Fibroblast of the aortic adventitia (primary cell): ENCODE data around the gene AKT3. TPM values are rescaled to one million over a fixed set of nuclear protein-coding genes. Genes with fewer than 3 reads are reported as not detected.

Source experiments
- DNase-seq: peaks from one replicate; pipeline ENCODE4 v3.0.0-alpha.2; 2010; ENCODE audit warnings: low read depth
- H3K4me3 ChIP-seq: 2 replicates; pipeline ENCODE4 v1.5.1; 2011; ENCODE audit warnings: low read depth, mild to moderate bottlenecking, control low read depth, low read length, moderate library complexity
- CTCF ChIP-seq: IDR thresholded peaks from 2 replicates; pipeline ENCODE4 v1.5.1; 2011; ENCODE audit warnings: mild to moderate bottlenecking, low read length, control low read depth, inconsistent platforms; ENCODE audit not compliant: insufficient read depth
- total RNA-seq: library from RNA; depleted of rRNA; stranded (reverse); fragments of >200 nt; gene quantifications from 2 replicates; pipeline ENCODE4 v1.2.3, GENCODE V29; 2012; ENCODE audit warnings: low replicate concordance

Gene AKT3
- total RNA-seq, 1 donor: 36.6 TPM

GRCh38 chr1:243580984-243581383 is 269.1 kb downstream of the AKT3 start:
- no peak for DNase-seq
- no peak overlapping the region for H3K4me3 ChIP-seq
- TF ChIP-seq CTCF: no peak

- TF ChIP-seq CTCF: no peak
- H3K4me3 ChIP-seq: no peak overlapping the region
- DNase-seq: peak; percentile 89
Observed at GRCh38 chr1:243580072-243580471, 270.0 kb downstream of the AKT3 start.

GRCh38 chr1:243575070-243575469 is 275.0 kb downstream of the AKT3 start:
- no peak for TF ChIP-seq CTCF
- DNase-seq: no peak
- no peak overlapping the region for H3K4me3 ChIP-seq

- no peak for TF ChIP-seq CTCF
- no peak overlapping the region for H3K4me3 ChIP-seq
- no peak for DNase-seq
Observed at GRCh38 chr1:243572940-243573339, 277.1 kb downstream of the AKT3 start.

GRCh38 chr1:243568793-243569192 is 281.2 kb downstream of the AKT3 start:
- peak; percentile 37 for DNase-seq
- H3K4me3 ChIP-seq: no peak overlapping the region
- TF ChIP-seq CTCF: no peak

GRCh38 chr1:243564814-243565213 is 285.2 kb downstream of the AKT3 start:
- no peak for TF ChIP-seq CTCF
- DNase-seq: no peak
- H3K4me3 ChIP-seq: no peak overlapping the region

GRCh38 chr1:243563732-243564131 is 286.3 kb downstream of the AKT3 start:
- TF ChIP-seq CTCF: no peak
- no peak overlapping the region for H3K4me3 ChIP-seq
- no peak for DNase-seq
